Kidney (tissue), 14 donors: ENCODE data around the gene NT5DC1. TPM values are rescaled to one million over a fixed set of nuclear protein-coding genes. Genes with fewer than 3 reads are reported as not detected.
A peak's percentile ranks its signal among the peaks of the same experiment; 100 is the strongest.

ENCODE experiments used
- DNase-seq, 5 donors: peaks; one replicate each; pipeline ENCODE4 v3.0.0-alpha.2; 2013 to 2020
- FAIRE-seq: peaks from 2 replicates; lab custom pipeline; 2012; peaks lifted over from hg19 to GRCh38; lab: Jason Lieb, UNC
- H3K27ac ChIP-seq, 2 donors: one replicate each; pipeline ENCODE4 v1.7.0; 2013; ENCODE audit warnings: low read depth in 2 of 2, low read length in 2 of 2, inconsistent platforms in 1 of 2
- H3K27me3 ChIP-seq: one replicate; pipeline ENCODE4 v1.7.1; 2013; ENCODE audit warnings: low read length, inconsistent platforms; ENCODE audit not compliant: control insufficient read depth, insufficient read depth
- H3K36me3 ChIP-seq, 3 donors: one replicate each; pipeline versions ENCODE4 v1.7.0 to v1.7.1; 2013; ENCODE audit warnings: low read length in 3 of 3, control low read depth in 1 of 3, inconsistent platforms in 1 of 3; ENCODE audit not compliant: insufficient read depth in 3 of 3, control insufficient read depth in 2 of 3
- H3K4me1 ChIP-seq, 3 donors: one replicate each; pipeline versions ENCODE4 v1.7.0 to v1.7.1; 2013; ENCODE audit warnings: low read length in 3 of 3, inconsistent platforms in 1 of 3, low read depth in 1 of 3; ENCODE audit not compliant: control insufficient read depth in 2 of 3, insufficient read depth in 2 of 3
- H3K4me3 ChIP-seq, 3 donors: one replicate each; pipeline versions ENCODE4 v1.7.0 to v1.8.1; 2013; ENCODE audit warnings: low read length in 3 of 3, control low read depth in 1 of 3, inconsistent platforms in 1 of 3
- H3K9ac ChIP-seq, 3 donors: one replicate each; pipeline versions ENCODE4 v1.7.0 to v1.7.1; 2013; ENCODE audit warnings: low read length in 3 of 3, control low read depth in 1 of 3, inconsistent platforms in 1 of 3
- H3K9me3 ChIP-seq, 3 donors: one replicate each; pipeline versions ENCODE4 v1.7.0 to v1.7.1; 2013; ENCODE audit warnings: low read length in 3 of 3, control low read depth in 1 of 3, inconsistent platforms in 1 of 3; ENCODE audit not compliant: control insufficient read depth in 2 of 3, insufficient read depth in 1 of 3
- CTCF ChIP-seq: IDR thresholded peaks from 3 replicates; pipeline ENCODE4 v1.5.1; 2012; ENCODE audit warnings: mild to moderate bottlenecking, moderate library complexity, borderline replicate concordance; ENCODE audit not compliant: insufficient read depth; ENCODE audit errors: extremely low read depth
- intact Hi-C: fragments of 100-400 bp; cut with DNase I; formaldehyde crosslinking; loops from one replicate; pipeline ENCODE4 v1.11.1; 2022
- polyA plus RNA-seq: library from polyadenylated mRNA; stranded (reverse); fragments of 350-450 nt; fragmentation: Illumina TruSeq; extraction: RNeasy Lipid Tissue Mini Kit (QIAGEN cat#74804); gene quantifications from one replicate; pipeline ENCODE4 v1.2.3, GENCODE V29; 2014; ENCODE audit warnings: low read depth, low replicate concordance; ENCODE audit not compliant: insufficient read depth
- total RNA-seq: library from RNA; stranded (reverse); fragmentation: NEBNext Ultra II Directional; extraction: Animal tissue kit (Norgen Biotek cat#: 25700); gene quantifications from one replicate; pipeline ENCODE4 v1.2.1, GENCODE V29; 2021
- donor health status: control.
- donor health status: control.
- donor health status: control.
- donor health status: control.
- donor health status: control.
- donor health status: DM: yes; HTN: yes; CAD: no.
- donor health status: Normal renal cell carcinoma (clear cell type).

NT5DC1 gene
- total and polyA plus RNA-seq, 2 donors from 2014 or later, result 34.8 to 41.7 TPM

GRCh38 chr6:116176596-116176995 is 75.9 kb downstream of the NT5DC1 start:
- Histone ChIP-seq H3K27ac (no peak overlapping the region), H3K4me1 (no peaks in the 10 kb centered on the region), H3K9me3 (peaks cover 0 to 5% (median 3%) of the 10 kb centered on the region in 3 donors), H3K36me3 (peaks cover 0 to 3% (median 0%) of the 10 kb centered on the region in 3 donors), H3K27me3 (no peaks in the 10 kb centered on the region), H3K9ac (no peak overlapping the region), H3K4me3 (no peak overlapping the region)
- intact Hi-C loops, result no loop called here
- TF ChIP-seq CTCF, result no peak
- FAIRE-seq (no peak), DNase-seq (no peak)

- peaks cover 0 to 3% (median 0%) of the 10 kb centered on the region in 3 donors for H3K36me3 ChIP-seq
- intact Hi-C loops, result no loop called here
- no peaks in the 10 kb centered on the region for H3K4me1 ChIP-seq
- H3K9ac ChIP-seq, result no peak overlapping the region
- H3K27ac ChIP-seq, result no peak overlapping the region
- FAIRE-seq (no peak), DNase-seq (no peak)
- TF ChIP-seq CTCF, result no peak
- no peak overlapping the region for H3K4me3 ChIP-seq
- H3K9me3 ChIP-seq, result peaks cover 0 to 5% (median 3%) of the 10 kb centered on the region in 3 donors
- H3K27me3 ChIP-seq, result no peaks in the 10 kb centered on the region
Observed at GRCh38 chr6:116180375-116180774, 79.7 kb downstream of the NT5DC1 start.

- intact Hi-C loops, result no loop called here
- no peak overlapping the region for H3K27ac ChIP-seq
- FAIRE-seq, result no peak
- H3K9ac ChIP-seq, result no peak overlapping the region
- no peaks in the 10 kb centered on the region for H3K27me3 ChIP-seq
- H3K36me3 ChIP-seq, result no peaks in the 10 kb centered on the region
- no peaks in the 10 kb centered on the region for H3K9me3 ChIP-seq
- peaks cover 0 to 3% (median 3%) of the 10 kb centered on the region in 3 donors for H3K4me1 ChIP-seq
- no peak overlapping the region for H3K4me3 ChIP-seq
- DNase-seq, result no peak
- TF ChIP-seq CTCF, result no peak
Observed at GRCh38 chr6:116189472-116189871, 88.8 kb downstream of the NT5DC1 start.

- TF ChIP-seq CTCF, result no peak
- no peak for FAIRE-seq
- H3K9me3 ChIP-seq, result no peaks in the 10 kb centered on the region
- intact Hi-C loops, result no loop called here
- H3K27ac ChIP-seq, result no peak overlapping the region
- H3K4me1 ChIP-seq, result peaks cover 0 to 3% (median 3%) of the 10 kb centered on the region in 3 donors
- H3K36me3 ChIP-seq, result no peaks in the 10 kb centered on the region
- H3K4me3 ChIP-seq, result no peak overlapping the region
- no peaks in the 10 kb centered on the region for H3K27me3 ChIP-seq
- DNase-seq, result peak in 2 of 5 donors; percentile 14 to 59
- no peak overlapping the region for H3K9ac ChIP-seq
Observed at GRCh38 chr6:116190550-116190949, 89.9 kb downstream of the NT5DC1 start.
